Hepatocyte (in vitro differentiated cells): Measurements from ENCODE around the gene PLIN4. TPM values are rescaled to one million over a fixed set of nuclear protein-coding genes. Genes with fewer than 3 reads are reported as not detected.

Source experiments
- DNase-seq: peaks from one replicate; pipeline ENCODE4 v3.0.0-alpha.2; 2016; ENCODE audit warnings: low spot score
- H2AFZ ChIP-seq: fragments of 200-600 bp; sonication (generic); 2 replicates; pipeline ENCODE4 v1.6.0; 2016; ENCODE audit warnings: antibody characterized with exemption, mild to moderate bottlenecking
- H3K27ac ChIP-seq: fragments of 200-600 bp; sonication (generic); 2 replicates; pipeline ENCODE4 v1.5.1; 2016; ENCODE audit warnings: mild to moderate bottlenecking
- H3K27me3 ChIP-seq: fragments of 200-600 bp; sonication (generic); 2 replicates; pipeline ENCODE4 v1.6.1; 2016
- H3K36me3 ChIP-seq: fragments of 200-600 bp; sonication (generic); replicated peaks from 2 replicates; pipeline ENCODE4 v1.5.1; 2016; ENCODE audit warnings: low read depth; ENCODE audit not compliant: insufficient read depth
- H3K4me1 ChIP-seq: fragments of 200-600 bp; sonication (generic); 2 replicates; pipeline ENCODE4 v1.5.1; 2016; ENCODE audit warnings: mild to moderate bottlenecking, moderate library complexity; ENCODE audit not compliant: insufficient read depth
- H3K4me2 ChIP-seq: fragments of 200-600 bp; sonication (generic); 2 replicates; pipeline ENCODE4 v1.6.0; 2016
- H3K4me3 ChIP-seq: fragments of 200-600 bp; sonication (generic); 2 replicates; pipeline ENCODE4 v1.5.1; 2016; ENCODE audit warnings: mild to moderate bottlenecking
- H3K79me2 ChIP-seq: fragments of 200-600 bp; sonication (generic); 2 replicates; pipeline ENCODE4 v1.6.0; 2017; ENCODE audit warnings: mild to moderate bottlenecking
- H3K9me2 ChIP-seq: fragments of 200-600 bp; sonication (generic); replicated peaks from 2 replicates; pipeline ENCODE4 v1.6.0; 2017; ENCODE audit warnings: mild to moderate bottlenecking; ENCODE audit not compliant: insufficient read depth
- H3K9me3 ChIP-seq: fragments of 200-600 bp; sonication (generic); 2 replicates; pipeline ENCODE4 v1.5.1; 2016; ENCODE audit warnings: low read depth, mild to moderate bottlenecking
- H4K20me1 ChIP-seq: fragments of 200-600 bp; sonication (generic); 2 replicates; pipeline ENCODE4 v1.6.0; 2016; ENCODE audit warnings: mild to moderate bottlenecking; ENCODE audit not compliant: insufficient read depth, poor library complexity, severe bottlenecking
- EZH2 ChIP-seq: fragments of 200-600 bp; sonication (generic); IDR thresholded peaks from 2 replicates; pipeline ENCODE4 v1.6.1; 2016; ENCODE audit warnings: antibody characterized with exemption, mild to moderate bottlenecking, borderline replicate concordance
- EZH2phosphoT487 ChIP-seq: fragments of 200-600 bp; sonication (generic); IDR thresholded peaks from one replicate; pipeline ENCODE4 v1.6.1; 2018; ENCODE audit warnings: antibody characterized with exemption, mild to moderate bottlenecking, low read depth, moderate library complexity; ENCODE audit not compliant: unreplicated experiment, severe bottlenecking
- WGBS: methylation state at CpG from one replicate; pipeline ENCODE4 v1.1.6; 2016; ENCODE audit warnings: low lambda C conversion rate; ENCODE audit errors: missing lambda C conversion rate; 5-methylcytosine and 5-hydroxymethylcytosine counted together
- polyA plus RNA-seq: library from polyadenylated mRNA; unstranded; fragments of >200 nt; fragmentation: Nextera tagmentation; extraction: Ambion mirVana; gene quantifications from 2 replicates; pipeline ENCODE4 v1.2.1, GENCODE V29; 2016
- total RNA-seq: library from RNA; depleted of rRNA; stranded (reverse); fragments of >200 nt; gene quantifications from 2 replicates; pipeline ENCODE4 v1.2.3, GENCODE V29; 2014
- TF ChIP-seq, protein P1 (sequence below): fragments of 200-600 bp; sonication (generic); IDR thresholded peaks from 2 replicates; pipeline ENCODE4 v1.5.1; 2016; ENCODE audit warnings: antibody characterized with exemption, mild to moderate bottlenecking; ENCODE audit not compliant: poor library complexity

Gene PLIN4
- total and polyA plus RNA-seq, 2 experiments from 2014 or later: 0.17 to 0.27 TPM

DNA sequence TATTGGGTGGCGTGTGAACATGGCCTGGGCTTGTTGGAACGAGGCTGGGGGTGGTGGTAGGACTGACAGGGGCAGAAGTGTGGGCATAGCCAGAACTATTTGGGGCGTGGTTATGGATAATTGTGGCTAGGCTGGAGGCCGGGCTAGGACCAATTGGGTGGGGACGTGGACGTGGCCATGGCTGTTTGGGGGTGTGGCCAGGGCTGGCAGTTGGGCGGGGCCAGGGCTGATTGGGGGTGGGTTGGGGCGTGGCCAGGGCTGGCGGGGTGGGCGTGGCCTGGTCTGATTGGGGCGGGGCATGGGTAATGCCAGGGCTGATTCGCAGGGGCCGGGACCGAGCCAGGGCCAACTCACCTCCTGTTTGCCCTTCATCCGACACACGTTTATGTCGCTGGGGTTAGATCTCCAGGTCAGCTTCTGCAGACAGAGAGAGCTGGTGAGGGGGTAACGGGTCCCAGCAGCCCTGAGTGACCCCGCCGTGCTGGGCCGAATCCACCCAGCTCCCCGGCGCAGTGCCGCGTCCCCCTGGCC is 38.4 kb upstream of the PLIN4 start:
- Histone ChIP-seq H3K27ac (no peak overlapping the region), H3K4me2 (no peak overlapping the region), H3K27me3 (no peaks in the 10 kb centered on the region), H3K4me3 (no peak overlapping the region), H2AFZ (no peak overlapping the region), H3K9me3 (no peaks in the 10 kb centered on the region), H4K20me1 (no peaks in the 10 kb centered on the region), H3K79me2 (no peaks in the 10 kb centered on the region), H3K4me1 (no peaks in the 10 kb centered on the region), H3K36me3 (no peaks in the 10 kb centered on the region), H3K9me2 (no peaks in the 10 kb centered on the region)
- WGBS: 20% methylated on average over 1 of the region's 25 CpGs
- DNase-seq: peak; percentile 17
- no peak for TF ChIP-seq EZH2
- TF ChIP-seq, protein P1, sequence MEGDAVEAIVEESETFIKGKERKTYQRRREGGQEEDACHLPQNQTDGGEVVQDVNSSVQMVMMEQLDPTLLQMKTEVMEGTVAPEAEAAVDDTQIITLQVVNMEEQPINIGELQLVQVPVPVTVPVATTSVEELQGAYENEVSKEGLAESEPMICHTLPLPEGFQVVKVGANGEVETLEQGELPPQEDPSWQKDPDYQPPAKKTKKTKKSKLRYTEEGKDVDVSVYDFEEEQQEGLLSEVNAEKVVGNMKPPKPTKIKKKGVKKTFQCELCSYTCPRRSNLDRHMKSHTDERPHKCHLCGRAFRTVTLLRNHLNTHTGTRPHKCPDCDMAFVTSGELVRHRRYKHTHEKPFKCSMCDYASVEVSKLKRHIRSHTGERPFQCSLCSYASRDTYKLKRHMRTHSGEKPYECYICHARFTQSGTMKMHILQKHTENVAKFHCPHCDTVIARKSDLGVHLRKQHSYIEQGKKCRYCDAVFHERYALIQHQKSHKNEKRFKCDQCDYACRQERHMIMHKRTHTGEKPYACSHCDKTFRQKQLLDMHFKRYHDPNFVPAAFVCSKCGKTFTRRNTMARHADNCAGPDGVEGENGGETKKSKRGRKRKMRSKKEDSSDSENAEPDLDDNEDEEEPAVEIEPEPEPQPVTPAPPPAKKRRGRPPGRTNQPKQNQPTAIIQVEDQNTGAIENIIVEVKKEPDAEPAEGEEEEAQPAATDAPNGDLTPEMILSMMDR: no peak
- TF ChIP-seq EZH2phosphoT487: no peak

DNA sequence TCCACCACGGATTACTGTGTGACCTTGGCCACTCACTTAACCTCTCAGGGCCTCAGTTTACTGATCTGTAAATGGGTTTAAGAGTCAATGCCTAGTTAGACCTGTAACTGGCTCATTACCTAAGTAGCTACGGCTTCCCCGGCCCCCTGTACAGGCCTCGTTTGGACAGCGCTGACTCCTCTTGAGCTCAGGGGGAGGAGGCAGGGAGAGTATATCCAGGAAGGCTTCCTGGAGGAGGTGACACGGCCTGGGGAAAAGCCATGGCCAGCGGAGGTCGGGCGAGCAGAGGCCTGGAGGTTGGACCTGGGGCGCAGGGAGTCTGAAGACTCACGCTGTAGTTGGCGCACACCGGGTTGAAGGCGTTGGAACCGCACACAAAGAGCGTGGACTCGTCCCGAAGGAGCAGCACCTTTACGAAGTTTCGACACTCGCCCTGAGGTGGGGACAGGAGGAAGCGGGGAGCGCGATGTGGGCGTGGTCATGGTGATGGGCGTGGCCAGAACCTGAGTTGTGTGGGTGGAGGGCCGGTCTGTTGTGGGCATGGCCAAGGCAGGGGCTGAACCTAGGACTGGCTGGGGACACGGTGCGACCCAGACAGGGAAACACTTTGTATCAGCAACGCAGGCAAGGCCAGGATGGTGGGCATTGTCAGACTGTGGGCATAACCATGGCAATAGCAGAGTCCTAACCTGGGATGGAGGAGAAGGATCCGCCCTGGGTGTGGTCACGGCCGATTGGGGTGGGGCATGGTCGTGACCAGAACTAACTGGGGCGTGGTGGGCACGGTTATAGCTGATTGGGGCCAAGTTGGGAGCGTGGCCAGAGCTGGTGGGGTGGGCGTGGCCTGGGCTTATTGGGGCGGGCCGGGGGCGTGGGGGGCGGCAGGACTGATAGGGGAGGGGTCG is 37.6 kb upstream of the PLIN4 start:
- H3K4me2 ChIP-seq: no peak overlapping the region
- no peak overlapping the region for H3K27ac ChIP-seq
- H3K79me2 ChIP-seq: no peaks in the 10 kb centered on the region
- DNase-seq: peak; percentile 5
- no peaks in the 10 kb centered on the region for H3K4me1 ChIP-seq
- H3K36me3 ChIP-seq: no peaks in the 10 kb centered on the region
- no peak overlapping the region for H3K4me3 ChIP-seq
- no peaks in the 10 kb centered on the region for H3K9me2 ChIP-seq
- TF ChIP-seq, protein P1: no peak
- TF ChIP-seq EZH2phosphoT487 (no peak), EZH2 (no peak)
- H3K27me3 ChIP-seq: no peaks in the 10 kb centered on the region
- 94% methylated on average over 37 of the region's 43 CpGs for WGBS
- no peaks in the 10 kb centered on the region for H4K20me1 ChIP-seq
- no peak overlapping the region for H2AFZ ChIP-seq
- H3K9me3 ChIP-seq: no peaks in the 10 kb centered on the region

DNA sequence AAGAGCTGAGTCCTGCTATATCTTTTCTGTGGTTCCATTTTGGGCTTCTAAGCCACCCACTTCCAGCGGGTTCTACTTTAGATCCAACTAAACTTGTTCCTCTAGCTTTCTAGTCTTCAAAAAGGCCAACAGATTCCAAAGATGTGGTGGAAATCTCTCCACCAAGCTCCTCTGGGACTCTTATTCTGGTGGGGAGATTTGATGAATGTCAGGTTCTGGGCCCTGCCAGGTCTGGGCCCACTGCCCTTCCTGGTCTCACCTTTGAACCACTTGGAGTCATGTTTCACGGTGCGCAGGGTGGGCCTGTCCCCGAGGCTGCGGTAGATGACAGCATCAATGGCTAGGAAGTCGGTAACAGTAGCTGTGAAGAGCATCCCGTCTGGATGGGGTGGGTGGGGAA is 36.4 kb upstream of the PLIN4 start:
- WGBS: 83% methylated on average over 7 of the region's 7 CpGs
- H3K27me3 ChIP-seq: no peaks in the 10 kb centered on the region
- H2AFZ ChIP-seq: no peak overlapping the region
- H3K79me2 ChIP-seq: no peaks in the 10 kb centered on the region
- no peaks in the 10 kb centered on the region for H3K9me2 ChIP-seq
- DNase-seq: no peak
- no peaks in the 10 kb centered on the region for H3K36me3 ChIP-seq
- H3K27ac ChIP-seq: no peak overlapping the region
- TF ChIP-seq EZH2phosphoT487 (no peak), EZH2 (no peak)
- TF ChIP-seq, protein P1: no peak
- no peak overlapping the region for H3K4me2 ChIP-seq
- no peaks in the 10 kb centered on the region for H3K4me1 ChIP-seq
- no peaks in the 10 kb centered on the region for H4K20me1 ChIP-seq
- no peak overlapping the region for H3K4me3 ChIP-seq
- H3K9me3 ChIP-seq: no peaks in the 10 kb centered on the region
